Measurements from ENCODE around the gene CDC42EP1.
A peak's percentile ranks its signal among the peaks of the same experiment; 100 is the strongest.

The CDC42EP1 gene

DNA sequence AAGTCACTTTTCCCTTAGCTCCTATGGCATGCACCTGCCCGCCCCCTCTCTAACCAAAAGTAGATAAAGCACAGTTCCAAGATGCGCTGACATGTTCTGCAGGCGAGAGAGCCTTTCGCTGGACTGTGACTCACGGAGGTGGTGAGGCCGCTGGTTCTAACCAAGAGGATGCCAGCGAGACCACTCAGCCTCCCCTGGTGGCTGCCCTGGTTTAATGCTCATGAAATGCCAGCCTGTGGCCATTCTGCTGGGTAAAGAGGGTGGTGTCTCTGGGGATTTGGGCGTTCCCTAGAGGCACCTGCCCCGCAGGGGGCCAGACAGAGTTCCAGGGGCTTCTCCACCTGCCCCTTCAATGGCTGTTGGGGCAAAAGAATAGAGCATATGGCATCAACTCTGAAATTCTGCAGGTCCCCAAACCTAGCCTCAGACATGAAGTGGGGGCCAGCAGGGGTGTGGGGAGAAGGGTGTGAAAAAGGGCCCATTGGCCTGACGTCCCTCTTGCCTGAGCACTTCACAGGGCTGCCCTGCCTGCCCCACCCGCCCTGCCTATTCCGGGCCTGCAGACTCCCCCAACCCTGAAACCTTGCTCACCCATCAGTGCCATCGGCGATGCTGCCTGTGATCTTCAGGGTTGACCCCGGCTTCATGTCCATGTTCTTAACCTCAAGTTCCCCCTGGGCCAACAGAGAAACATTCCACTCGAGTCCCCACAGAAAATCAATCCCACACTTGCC lies 11.1 kb downstream of the CDC42EP1 start:
- TF ChIP-seq, protein P1, sequence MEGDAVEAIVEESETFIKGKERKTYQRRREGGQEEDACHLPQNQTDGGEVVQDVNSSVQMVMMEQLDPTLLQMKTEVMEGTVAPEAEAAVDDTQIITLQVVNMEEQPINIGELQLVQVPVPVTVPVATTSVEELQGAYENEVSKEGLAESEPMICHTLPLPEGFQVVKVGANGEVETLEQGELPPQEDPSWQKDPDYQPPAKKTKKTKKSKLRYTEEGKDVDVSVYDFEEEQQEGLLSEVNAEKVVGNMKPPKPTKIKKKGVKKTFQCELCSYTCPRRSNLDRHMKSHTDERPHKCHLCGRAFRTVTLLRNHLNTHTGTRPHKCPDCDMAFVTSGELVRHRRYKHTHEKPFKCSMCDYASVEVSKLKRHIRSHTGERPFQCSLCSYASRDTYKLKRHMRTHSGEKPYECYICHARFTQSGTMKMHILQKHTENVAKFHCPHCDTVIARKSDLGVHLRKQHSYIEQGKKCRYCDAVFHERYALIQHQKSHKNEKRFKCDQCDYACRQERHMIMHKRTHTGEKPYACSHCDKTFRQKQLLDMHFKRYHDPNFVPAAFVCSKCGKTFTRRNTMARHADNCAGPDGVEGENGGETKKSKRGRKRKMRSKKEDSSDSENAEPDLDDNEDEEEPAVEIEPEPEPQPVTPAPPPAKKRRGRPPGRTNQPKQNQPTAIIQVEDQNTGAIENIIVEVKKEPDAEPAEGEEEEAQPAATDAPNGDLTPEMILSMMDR (IDR thresholded peaks at IDR 0.05; ENCODE audit: insufficient read depth, low read depth, low read length, missing control alignments), result peak; percentile 13
- peak; percentile 77 for DNase-seq (ENCODE audit: low read depth)
- no peak overlapping the region for H3K4me3 ChIP-seq (ENCODE audit: low read length)

DNA sequence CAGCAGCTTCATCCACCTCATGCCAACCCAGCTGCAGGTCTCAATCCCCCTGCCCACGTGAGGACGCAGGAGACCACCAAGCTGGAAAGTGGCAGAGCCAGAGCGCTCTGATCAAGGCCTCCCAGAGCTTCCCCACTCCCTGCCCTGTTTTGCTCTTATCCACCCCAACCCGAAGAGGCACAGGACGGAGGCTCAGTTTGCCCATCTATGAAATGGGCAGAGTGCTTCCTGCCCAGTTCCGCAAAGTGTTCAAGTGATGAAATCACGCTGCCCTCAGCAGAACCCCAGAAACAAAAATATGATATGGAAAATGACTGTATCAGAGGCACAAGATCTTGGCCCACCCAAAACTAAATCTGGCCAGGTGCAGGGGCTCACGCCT lies 11.7 kb downstream of the CDC42EP1 start:
- TF ChIP-seq, protein P1 (IDR thresholded peaks at IDR 0.05; ENCODE audit: insufficient read depth, low read depth, low read length, missing control alignments), result no peak
- DNase-seq (ENCODE audit: low read depth), result no peak
- no peak overlapping the region for H3K4me3 ChIP-seq (ENCODE audit: low read length)

DNA sequence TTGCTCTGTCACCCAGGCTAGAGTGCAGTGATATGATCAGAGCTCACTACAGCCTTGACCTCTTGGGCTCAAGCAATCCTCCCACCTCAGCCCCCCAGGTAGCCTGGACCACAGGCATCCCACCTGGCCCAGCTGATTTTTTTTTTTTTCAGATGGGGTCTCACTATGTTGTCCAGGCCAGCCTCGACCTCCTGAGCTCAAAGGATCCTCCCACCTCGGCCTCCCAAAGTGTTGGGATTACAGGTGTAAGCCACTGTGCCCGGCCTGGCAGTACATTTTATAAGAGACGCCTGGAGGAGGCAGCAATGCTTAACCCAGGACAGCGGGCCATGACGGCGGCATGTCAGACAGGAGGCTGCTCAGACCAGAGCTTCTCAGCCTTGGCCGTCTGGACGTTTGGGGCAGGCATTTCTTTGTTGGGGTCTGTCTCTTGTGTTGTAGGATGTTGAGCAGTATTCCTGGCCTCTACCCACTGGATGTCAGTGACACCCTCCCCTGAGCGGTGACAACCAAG lies 15.3 kb downstream of the CDC42EP1 start:
- no peak for DNase-seq (ENCODE audit: low read depth)
- TF ChIP-seq, protein P1 (IDR thresholded peaks at IDR 0.05; ENCODE audit: insufficient read depth, low read depth, low read length, missing control alignments), result no peak
- no peak overlapping the region for H3K4me3 ChIP-seq (ENCODE audit: low read length)

DNA sequence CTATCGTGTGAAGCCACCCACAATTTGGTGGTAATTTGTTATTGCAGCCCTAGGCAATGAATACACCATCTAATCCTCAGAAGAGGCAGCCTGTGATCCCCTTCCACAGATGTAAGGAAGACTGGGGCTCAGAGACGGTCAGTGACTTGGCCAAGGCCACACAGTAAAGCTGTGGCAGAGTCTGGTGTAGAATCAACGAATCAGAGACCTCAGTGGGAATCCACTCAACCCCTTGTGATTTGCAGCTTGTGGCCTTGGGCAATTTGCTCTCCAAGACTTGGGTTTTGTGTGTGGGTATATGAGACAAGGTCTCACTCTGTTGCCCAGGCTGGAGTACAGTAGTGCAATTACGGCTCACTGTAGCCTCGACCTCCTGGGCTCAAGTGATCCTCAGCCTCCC lies 17.7 kb downstream of the CDC42EP1 start:
- DNase-seq (ENCODE audit: low read depth), result no peak
- TF ChIP-seq, protein P1 (IDR thresholded peaks at IDR 0.05; ENCODE audit: insufficient read depth, low read depth, low read length, missing control alignments), result no peak
- no peak overlapping the region for H3K4me3 ChIP-seq (ENCODE audit: low read length)

DNA sequence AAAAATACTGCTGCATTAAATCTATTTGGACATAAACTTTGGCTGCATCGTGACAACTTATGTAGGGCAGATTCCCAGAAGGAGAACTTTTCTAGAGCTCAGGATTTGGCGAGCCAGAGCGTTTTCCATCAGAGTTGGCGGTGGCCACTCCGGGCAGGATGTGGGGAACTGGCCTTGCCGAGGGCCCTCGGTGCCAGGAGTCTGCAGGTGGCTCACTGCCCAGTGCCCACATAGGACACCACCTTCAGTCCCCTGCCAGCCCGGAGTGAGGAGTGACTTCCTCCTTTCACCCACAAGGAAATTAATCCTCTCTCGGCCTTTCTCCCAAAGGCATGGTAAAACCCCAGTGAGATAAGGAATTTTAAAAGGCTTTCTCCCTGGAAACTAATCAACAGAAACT lies 21.2 kb downstream of the CDC42EP1 start:
- H3K4me3 ChIP-seq (ENCODE audit: low read length), result no peak overlapping the region
- TF ChIP-seq, protein P1 (IDR thresholded peaks at IDR 0.05; ENCODE audit: insufficient read depth, low read depth, low read length, missing control alignments), result no peak
- no peak for DNase-seq (ENCODE audit: low read depth)

DNA sequence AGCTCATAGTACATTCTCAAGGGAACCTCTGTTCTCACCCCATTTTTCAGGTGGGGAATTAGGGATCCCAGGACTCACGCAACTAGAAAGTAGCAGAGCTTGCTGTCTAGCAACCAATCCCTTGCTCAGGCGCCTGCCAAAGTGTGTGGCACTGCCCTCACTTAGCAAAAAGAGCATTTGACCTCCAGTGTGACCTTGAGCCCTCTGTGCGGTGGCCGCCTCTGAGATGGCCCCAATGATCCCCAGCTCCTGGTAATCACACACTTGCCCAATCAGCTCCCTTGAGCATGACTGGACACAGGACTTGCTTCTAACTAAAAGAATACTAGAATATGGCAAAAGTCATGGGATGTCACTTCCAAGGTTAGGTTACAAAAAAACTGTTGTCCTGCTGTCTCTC lies 22.2 kb downstream of the CDC42EP1 start:
- TF ChIP-seq, protein P1 (IDR thresholded peaks at IDR 0.05; ENCODE audit: insufficient read depth, low read depth, low read length, missing control alignments), result no peak
- no peak for DNase-seq (ENCODE audit: low read depth)
- no peak overlapping the region for H3K4me3 ChIP-seq (ENCODE audit: low read length)

All from epithelial cell of esophagus (primary cell).